Prostate gland (tissue), 2 donors: ENCODE measurements around the gene TOMM40L.
"Not testable (repeated sequence)": the region's sequence is repeated elsewhere in the genome, so short reads cannot be mapped to it uniquely, and the experiment has no call there.

Experiments used
- POLR2A ChIP-seq: fragments of 450-650 bp; IDR thresholded peaks from one replicate; pipeline ENCODE4 v1.6.1; 2016; ENCODE audit warnings: antibody characterized with exemption, mild to moderate bottlenecking
- POLR2AphosphoS5 ChIP-seq: sonication (generic); formaldehyde crosslinking; IDR thresholded peaks from one replicate; pipeline ENCODE4 v1.6.1; 2017; ENCODE audit warnings: antibody characterized with exemption
- TF ChIP-seq, protein P1 (sequence below), 4 experiments: fragments of 200-600 bp in 2 of 4; fragments of 450-650 bp in 2 of 4; sonication (generic) in 2 of 4; IDR thresholded peaks; 1 replicate in 3 of 4; 2 replicates in 1 of 4; pipeline ENCODE4 v1.5.1; 2016 to 2019; ENCODE audit warnings: antibody characterized with exemption in 4 of 4, mild to moderate bottlenecking in 2 of 4, moderate library complexity in 2 of 4

DNA sequence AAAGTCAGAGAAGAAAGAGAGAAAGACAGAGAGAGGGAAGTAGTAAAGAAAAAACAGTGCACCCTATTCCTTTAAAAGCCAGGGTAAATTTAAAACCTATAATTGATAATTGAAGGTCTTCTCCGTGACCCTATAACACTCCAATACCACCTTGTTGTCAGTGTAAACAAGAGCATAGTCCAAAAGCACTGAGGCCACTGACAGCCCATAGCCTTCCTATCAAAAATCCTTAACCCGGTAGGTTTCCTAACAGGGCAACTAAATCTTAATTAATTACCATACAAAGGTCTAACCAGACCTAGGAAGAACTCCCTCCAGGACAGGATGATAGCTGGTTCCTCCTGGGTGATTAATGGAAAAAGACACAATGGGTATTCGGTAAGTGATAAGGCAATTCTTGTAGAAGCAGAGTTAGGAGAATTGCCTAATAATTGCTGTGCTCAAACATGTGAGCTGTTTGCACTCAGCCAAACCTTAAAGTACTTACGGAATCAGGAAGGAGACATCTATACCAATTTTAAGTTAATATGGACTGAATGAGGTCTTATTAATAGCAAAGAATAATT is 30.2 kb downstream of the TOMM40L start:
- TF ChIP-seq, protein P1, sequence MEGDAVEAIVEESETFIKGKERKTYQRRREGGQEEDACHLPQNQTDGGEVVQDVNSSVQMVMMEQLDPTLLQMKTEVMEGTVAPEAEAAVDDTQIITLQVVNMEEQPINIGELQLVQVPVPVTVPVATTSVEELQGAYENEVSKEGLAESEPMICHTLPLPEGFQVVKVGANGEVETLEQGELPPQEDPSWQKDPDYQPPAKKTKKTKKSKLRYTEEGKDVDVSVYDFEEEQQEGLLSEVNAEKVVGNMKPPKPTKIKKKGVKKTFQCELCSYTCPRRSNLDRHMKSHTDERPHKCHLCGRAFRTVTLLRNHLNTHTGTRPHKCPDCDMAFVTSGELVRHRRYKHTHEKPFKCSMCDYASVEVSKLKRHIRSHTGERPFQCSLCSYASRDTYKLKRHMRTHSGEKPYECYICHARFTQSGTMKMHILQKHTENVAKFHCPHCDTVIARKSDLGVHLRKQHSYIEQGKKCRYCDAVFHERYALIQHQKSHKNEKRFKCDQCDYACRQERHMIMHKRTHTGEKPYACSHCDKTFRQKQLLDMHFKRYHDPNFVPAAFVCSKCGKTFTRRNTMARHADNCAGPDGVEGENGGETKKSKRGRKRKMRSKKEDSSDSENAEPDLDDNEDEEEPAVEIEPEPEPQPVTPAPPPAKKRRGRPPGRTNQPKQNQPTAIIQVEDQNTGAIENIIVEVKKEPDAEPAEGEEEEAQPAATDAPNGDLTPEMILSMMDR (IDR thresholded peaks at IDR 0.05), result not testable (repeated sequence)
- TF ChIP-seq POLR2A, POLR2AphosphoS5: not testable (repeated sequence)
